Neutrophil (primary cell): ENCODE measurements around the gene MTG2.

Experiments used
- H3K27ac ChIP-seq: fragments of 200-600 bp; sonication (generic); 2 replicates; pipeline ENCODE4 v1.5.1; 2016; ENCODE audit warnings: mild to moderate bottlenecking, moderate library complexity
- H3K27me3 ChIP-seq: fragments of 200-600 bp; sonication (generic); 2 replicates; pipeline ENCODE4 v1.6.0; 2016; ENCODE audit warnings: mild to moderate bottlenecking
- H3K36me3 ChIP-seq: fragments of 200-600 bp; sonication (generic); 2 replicates; pipeline ENCODE4 v1.5.1; 2017
- H3K4me1 ChIP-seq, 2 experiments: fragments of 200-600 bp in 1 of 2; sonication (generic) in 1 of 2; 1 replicate in 1 of 2; 2 replicates in 1 of 2; pipeline versions ENCODE4 v1.5.1 to v1.6.1; 2013 to 2016; ENCODE audit warnings: low read depth in 1 of 2, low read length in 1 of 2, mild to moderate bottlenecking in 1 of 2, moderate library complexity in 1 of 2; ENCODE audit not compliant: control insufficient read depth in 1 of 2, insufficient read depth in 1 of 2
- H3K4me3 ChIP-seq, 2 experiments: fragments of 200-600 bp in 1 of 2; sonication (generic) in 1 of 2; 1 replicate in 1 of 2; 2 replicates in 1 of 2; pipeline ENCODE4 v1.5.1; 2013 to 2016; ENCODE audit warnings: low read depth in 1 of 2, low read length in 1 of 2, mild to moderate bottlenecking in 1 of 2, moderate library complexity in 1 of 2
- H3K9me3 ChIP-seq: fragments of 200-600 bp; sonication (generic); 2 replicates; pipeline ENCODE4 v1.5.1; 2016
- CTCF ChIP-seq: fragments of 200-600 bp; sonication (generic); IDR thresholded peaks from 2 replicates; pipeline ENCODE4 v1.5.1; 2016; ENCODE audit warnings: antibody characterized with exemption

MTG2 gene

GRCh38 chr20:62209850-62210495 is 27.1 kb downstream of the MTG2 start:
- TF ChIP-seq CTCF: no peak
- Histone ChIP-seq H3K9me3 (no peaks in the 10 kb centered on the region), H3K27me3 (peaks cover 47% of the 10 kb centered on the region), H3K4me3 (no peak overlapping the region), H3K4me1 (no peaks in the 10 kb centered on the region), H3K36me3 (peaks cover 23% of the 10 kb centered on the region), H3K27ac (no peak overlapping the region)

GRCh38 chr20:62210496-62210855 is 27.6 kb downstream of the MTG2 start:
- Histone ChIP-seq H3K4me3 (no peak overlapping the region), H3K27ac (no peak overlapping the region), H3K4me1 (no peaks in the 10 kb centered on the region), H3K27me3 (peaks cover 52% of the 10 kb centered on the region), H3K36me3 (peaks cover 21% of the 10 kb centered on the region), H3K9me3 (no peaks in the 10 kb centered on the region)
- no peak for TF ChIP-seq CTCF

GRCh38 chr20:62211216-62211615 is 28.4 kb downstream of the MTG2 start:
- Histone ChIP-seq H3K27me3 (peaks cover 59% of the 10 kb centered on the region), H3K27ac (no peak overlapping the region), H3K4me1 (no peaks in the 10 kb centered on the region), H3K9me3 (no peaks in the 10 kb centered on the region), H3K36me3 (peaks cover 14% of the 10 kb centered on the region), H3K4me3 (no peak overlapping the region)
- TF ChIP-seq CTCF: no peak

- H3K36me3 ChIP-seq: peaks cover 10% of the 10 kb centered on the region
- no peaks in the 10 kb centered on the region for H3K9me3 ChIP-seq
- H3K27ac ChIP-seq: no peak overlapping the region
- peaks cover 66% of the 10 kb centered on the region for H3K27me3 ChIP-seq
- no peak for TF ChIP-seq CTCF
- H3K4me3 ChIP-seq: no peak overlapping the region
- H3K4me1 ChIP-seq: no peaks in the 10 kb centered on the region
Observed at GRCh38 chr20:62211769-62212288, 29.0 kb downstream of the MTG2 start.

- Histone ChIP-seq H3K9me3 (no peaks in the 10 kb centered on the region), H3K4me3 (no peak overlapping the region), H3K4me1 (no peaks in the 10 kb centered on the region), H3K27ac (no peak overlapping the region), H3K36me3 (peaks cover 7% of the 10 kb centered on the region), H3K27me3 (peaks cover 70% of the 10 kb centered on the region)
- no peak for TF ChIP-seq CTCF
Observed at GRCh38 chr20:62212299-62212698, 29.5 kb downstream of the MTG2 start.
